ENCODE measurements around the gene OSBPL7.
A peak's percentile ranks its signal among the peaks of the same experiment; 100 is the strongest.

The OSBPL7 gene, protein sequence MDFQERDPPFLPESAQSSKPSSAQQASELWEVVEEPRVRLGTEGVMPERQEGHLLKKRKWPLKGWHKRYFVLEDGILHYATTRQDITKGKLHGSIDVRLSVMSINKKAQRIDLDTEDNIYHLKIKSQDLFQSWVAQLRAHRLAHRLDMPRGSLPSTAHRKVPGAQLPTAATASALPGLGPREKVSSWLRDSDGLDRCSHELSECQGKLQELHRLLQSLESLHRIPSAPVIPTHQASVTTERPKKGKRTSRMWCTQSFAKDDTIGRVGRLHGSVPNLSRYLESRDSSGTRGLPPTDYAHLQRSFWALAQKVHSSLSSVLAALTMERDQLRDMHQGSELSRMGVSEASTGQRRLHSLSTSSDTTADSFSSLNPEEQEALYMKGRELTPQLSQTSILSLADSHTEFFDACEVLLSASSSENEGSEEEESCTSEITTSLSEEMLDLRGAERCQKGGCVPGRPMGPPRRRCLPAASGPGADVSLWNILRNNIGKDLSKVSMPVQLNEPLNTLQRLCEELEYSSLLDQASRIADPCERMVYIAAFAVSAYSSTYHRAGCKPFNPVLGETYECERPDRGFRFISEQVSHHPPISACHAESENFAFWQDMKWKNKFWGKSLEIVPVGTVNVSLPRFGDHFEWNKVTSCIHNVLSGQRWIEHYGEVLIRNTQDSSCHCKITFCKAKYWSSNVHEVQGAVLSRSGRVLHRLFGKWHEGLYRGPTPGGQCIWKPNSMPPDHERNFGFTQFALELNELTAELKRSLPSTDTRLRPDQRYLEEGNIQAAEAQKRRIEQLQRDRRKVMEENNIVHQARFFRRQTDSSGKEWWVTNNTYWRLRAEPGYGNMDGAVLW

DNA sequence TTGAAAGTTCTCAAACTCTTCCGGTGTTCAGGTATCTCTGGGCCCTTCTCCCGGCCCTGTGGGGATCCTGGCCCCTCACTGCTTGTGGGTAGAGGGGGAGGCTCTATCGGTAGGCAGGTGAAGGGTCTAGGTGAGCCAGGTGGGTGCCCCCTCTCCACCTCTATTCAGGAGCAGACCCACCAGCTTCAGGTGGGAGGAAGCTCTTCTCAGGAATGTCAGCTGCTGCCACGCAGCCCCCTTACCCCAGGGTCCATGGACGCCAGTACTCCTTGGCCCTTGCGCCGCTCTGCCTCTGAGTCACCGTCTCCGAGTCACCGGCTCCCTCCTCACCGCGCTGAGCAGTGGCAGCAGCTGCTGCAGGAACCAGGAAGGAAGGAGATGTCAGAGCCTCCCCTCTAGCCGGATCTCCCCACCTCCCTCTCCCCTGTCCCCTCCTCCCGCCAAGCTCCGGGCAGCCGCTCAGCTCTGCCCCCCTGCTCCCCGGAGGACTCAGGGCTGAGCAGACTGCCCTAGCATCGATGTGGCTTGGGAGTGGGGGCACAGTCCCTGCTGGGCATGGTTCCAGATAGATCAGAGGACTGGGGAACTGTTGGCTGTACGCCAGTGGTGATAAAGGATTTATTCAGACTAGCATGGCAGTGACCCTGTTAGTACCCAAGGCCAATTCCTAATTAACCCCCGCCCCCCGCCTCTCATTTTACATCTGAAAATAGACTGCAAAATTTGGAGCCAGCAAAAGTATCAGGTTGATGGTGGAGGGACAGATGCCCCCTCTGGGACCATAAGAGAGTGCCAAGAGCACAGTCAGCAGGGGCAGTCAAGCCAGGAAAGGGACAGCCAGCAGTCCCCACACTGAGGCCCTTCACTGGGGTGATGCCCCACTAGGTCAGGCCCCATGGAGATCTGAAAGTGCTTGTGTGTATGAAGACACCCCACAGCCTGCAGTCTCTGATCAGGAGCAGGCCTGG lies at the start of gene OSBPL7:
TSS of gene OSBPL7 (minus strand) at position 371 of the 968 bp plus-strand sequence. CDS start 1,516 bp downstream, outside the sequence.
- peak; percentile 83 for DNase-seq (ENCODE audit: extremely low spot score, insufficient read length, low read depth)
- FAIRE-seq, result peak; percentile 92

DNA sequence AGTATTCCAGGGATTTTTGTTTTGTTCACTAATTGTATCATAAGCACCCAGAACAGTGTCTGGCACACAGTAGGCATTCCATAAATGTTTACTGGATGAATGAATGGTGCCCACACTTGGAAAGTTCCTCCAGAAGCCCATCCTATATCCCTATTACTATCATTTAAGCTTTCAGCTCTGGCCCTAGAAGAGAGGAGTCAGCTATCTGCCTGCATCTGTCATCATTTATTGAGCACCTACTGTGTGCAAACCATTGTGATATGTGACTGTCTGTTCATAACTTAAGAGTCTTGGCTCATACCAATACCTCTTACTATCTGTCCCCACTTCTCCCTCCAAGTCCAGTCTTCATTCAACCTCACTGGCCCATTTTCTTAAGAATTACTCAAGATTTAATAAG lies 49.5 kb upstream of the OSBPL7 start:
- FAIRE-seq (no peak), DNase-seq (ENCODE audit: extremely low spot score, insufficient read length, low read depth) (no peak)

DNA sequence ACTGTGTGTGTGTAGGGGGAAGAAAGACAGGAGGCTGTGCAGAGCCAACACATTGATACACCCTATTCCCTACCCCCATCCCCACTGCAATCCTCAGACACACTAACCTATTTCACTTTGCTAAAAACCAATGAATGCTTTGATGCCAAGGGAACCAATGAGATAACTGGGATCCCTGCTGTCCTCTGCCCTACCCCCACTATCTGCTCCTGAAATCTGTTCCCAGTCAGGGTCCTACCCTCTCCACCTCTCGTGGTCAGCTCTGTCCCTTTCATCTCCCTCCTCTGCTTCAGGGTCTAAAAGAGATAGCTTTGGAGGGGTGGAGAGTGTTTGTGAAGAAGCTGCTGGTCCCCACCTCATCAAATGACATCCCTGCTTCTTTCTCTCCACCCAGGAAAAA lies 48.5 kb upstream of the OSBPL7 start:
- FAIRE-seq (no peak), DNase-seq (ENCODE audit: extremely low spot score, insufficient read length, low read depth) (no peak)

DNA sequence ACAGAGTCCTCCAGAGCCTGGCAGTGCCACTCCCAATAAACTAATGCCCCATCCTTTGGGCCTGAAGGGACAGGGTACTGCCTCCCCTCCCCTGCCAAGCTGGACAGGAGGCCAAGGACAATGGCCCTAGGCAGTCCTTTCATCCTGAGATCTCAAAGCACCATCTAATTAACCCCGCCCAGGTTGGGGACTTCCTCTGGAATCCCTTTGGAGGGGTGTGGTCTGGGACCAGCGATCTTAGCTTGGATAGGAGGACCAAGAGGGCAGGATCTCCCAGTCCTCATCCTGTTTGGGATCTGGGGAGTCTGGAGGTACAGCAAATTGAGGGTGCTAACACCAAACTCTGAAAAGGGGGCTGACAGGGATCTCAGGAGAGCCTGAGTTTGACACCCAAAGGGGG lies 47.5 kb upstream of the OSBPL7 start:
- FAIRE-seq (no peak), DNase-seq (ENCODE audit: extremely low spot score, insufficient read length, low read depth) (no peak)

DNA sequence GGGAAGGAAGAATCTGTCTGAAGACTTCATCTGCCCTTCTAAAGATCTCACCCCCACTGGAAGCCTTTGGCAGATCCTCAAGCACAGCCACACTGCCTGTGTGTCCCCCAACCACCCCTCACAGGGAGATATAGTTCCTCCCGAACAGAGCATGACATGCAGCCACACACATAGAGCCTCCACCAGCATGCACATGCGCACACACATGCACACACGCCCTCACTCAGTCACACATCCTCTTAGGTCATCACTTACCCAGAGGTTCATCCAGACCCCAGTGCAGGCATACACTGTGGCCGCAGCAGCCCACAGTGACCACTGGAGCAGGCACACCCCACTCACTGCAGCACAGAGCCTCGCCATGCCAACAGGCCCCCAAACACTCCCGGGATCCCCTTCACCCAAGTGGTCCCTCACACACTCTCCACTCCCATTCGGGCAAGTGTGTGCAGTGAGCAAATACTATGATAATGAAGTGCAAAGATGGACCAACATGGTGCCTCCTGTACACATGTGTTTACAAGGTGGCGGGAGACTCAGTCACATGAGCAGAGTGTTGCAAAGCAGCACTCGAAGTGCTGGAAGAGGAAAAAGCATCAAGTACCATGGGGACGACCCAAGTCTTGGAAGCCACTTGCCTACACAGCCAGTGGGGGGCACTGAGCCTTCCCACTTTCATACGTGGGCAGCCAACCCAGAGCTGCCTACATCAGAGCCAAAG lies 46.4 kb upstream of the OSBPL7 start:
- FAIRE-seq (no peak), DNase-seq (ENCODE audit: extremely low spot score, insufficient read length, low read depth) (no peak)

DNA sequence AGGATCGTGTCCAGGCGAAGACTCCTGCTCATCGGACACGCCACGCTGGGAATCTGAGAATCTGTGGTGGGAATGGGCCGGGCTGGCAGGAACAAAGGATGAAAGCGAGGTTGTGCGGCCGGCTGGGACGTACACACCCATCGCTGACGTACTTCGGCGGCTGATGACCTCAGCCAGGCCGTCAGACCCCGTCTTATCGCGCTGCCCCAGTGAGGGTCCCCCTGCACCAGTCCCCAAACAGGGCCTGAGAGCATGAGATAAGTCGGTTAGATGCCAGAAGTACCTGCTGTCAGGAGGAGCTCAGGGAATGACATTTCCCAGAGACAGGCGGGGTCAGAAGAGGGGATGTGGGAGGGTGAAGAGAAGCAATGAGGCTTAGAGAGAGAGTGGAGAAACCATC lies 45.3 kb upstream of the OSBPL7 start:
- DNase-seq (ENCODE audit: extremely low spot score, insufficient read length, low read depth) (no peak), FAIRE-seq (no peak)

DNA sequence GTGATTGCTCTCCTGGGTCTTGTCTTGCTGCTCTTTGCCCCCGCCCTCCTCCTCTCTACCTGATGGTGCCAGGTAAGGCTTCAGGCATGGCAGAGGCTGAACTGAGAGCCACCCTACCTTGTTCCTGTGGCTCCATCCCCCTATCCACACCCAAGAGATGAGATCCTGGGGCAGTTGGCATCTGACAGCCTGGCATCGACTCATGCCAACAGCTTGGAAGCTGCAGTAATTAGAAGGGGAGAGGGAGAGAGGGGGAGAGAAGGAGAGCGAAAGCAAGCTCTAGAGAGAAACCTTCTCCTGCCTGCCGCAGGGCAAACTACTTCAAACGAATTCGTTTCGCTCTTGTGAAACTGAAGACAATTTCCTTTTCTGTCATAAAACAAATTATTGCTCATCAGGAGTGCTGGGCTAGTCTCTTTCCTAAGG lies 43.2 kb upstream of the OSBPL7 start:
- no peak for FAIRE-seq
- DNase-seq (ENCODE audit: extremely low spot score, insufficient read length, low read depth), result no peak

DNA sequence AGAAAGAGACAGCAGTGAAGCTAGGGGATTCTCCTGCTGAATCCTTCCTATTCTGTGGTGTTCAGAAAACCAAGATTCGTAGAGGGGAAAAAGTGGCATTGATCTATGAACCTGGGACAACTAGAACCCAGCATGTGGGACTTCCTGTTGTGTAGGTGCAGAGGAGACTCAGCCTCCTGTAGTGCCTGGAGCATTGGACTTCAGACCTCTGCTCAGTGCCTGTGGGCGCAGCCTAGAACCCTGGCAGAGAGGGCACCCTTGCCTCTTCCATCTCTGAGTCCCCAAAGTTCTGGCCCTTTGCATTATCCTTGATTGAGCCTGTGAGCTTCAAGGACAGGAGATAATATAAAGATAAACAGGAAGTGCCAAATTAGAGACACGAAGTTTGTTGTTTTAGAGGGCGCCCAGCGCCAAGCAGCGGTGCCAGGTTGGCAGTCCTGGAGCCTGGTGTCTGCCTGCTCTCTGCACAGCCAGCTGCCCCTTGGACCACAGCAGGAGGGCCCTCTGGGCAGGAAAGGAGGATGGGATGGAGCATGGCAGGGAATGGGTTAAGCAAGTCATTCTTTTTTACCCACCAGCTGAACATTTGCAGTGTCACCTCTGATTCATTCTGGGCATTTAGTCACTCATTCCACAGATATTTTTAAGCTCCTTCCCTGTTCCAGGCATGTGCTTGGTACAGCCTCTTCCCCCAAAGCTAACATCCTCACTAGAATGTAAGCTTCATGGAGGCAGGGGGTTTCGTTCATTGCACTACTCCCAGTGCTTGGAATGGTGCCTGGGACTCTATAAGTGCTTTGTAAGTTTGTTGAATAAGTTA lies 41.2 kb upstream of the OSBPL7 start:
- FAIRE-seq (no peak), DNase-seq (ENCODE audit: extremely low spot score, insufficient read length, low read depth) (no peak)

DNA sequence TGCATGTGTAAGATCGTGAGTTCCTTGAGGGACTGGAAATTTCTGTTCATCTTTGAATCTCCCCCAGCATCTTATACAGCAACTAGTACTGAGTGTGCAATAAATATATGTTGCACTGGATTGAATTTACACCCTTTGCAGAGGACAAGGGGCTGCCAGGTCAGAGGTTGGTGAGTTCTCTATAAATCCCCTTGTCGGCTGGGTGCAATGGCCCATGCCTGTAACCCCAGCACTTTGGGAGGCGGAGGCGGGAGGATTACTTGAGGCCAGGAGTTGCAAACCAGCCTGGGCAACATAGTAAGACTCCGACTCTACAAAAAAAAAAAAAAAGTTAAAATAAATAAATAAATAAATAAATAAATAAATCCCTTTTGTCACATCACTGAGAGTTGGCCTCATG lies 38.8 kb upstream of the OSBPL7 start:
- DNase-seq (ENCODE audit: extremely low spot score, insufficient read length, low read depth), result no peak
- no peak for FAIRE-seq

DNA sequence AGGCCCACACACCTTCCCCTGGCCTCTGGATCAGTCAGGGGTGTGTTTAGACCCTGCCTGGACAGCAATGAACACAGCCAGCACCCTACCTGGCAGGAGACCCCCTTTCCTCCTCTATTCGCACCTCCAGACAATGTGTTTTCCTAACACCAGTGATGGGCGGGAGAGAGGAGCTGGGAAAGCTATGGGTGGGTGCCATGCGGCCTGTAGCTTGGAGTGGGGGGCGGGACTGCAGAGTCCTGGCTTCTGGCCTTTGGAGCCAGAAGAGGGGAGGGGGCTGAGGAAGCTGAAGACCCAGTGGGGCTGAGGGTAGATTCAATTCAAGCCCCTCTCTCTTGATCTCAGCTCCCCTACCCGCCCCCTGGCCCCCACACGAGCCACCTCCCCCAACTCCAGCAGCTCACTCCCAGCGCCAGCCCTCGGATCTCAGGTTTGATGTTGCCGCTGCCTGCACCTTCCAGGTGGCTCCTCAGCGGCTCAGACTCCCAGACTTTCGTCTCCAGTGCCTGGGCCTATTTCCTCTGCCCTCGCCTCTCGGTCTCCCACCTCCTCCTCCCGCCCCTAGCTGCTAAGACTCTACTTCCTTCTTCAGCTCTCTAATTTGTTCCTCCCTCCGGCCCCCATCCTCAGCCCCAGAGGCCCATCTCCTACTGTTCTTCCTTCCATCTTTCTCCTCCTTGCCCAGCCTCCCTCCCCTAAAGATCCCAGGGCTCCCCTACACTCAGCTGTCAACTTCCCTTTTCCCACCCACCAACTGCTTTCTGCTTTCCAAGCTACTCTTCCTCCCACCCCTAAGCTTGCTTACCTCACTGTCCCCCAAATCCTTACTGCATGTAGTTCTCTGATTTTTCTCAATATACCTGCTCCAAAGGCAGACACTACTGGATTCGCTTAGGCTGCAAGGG lies 36.2 kb upstream of the OSBPL7 start:
- FAIRE-seq (no peak), DNase-seq (ENCODE audit: extremely low spot score, insufficient read length, low read depth) (no peak)

DNA sequence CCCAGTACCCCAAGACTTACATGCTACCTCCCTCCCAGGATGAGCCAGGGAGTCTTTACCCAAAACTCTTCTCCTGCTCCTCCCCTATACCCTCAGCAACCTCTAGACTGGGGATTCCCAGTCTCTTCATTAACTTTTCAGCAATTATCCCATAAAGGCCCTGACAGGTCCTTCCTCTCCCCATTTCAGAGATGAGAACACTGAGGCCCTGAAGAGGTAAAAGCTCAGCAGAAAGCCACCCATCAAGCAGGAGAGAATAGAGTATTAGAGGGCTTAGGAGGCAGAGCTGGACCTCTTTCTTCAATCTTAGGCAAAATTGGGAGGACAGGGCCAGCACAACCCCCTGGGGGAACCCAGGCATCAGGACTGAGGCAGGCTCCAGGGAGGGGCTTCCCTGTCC lies 35.2 kb upstream of the OSBPL7 start:
- no peak for FAIRE-seq
- no peak for DNase-seq (ENCODE audit: extremely low spot score, insufficient read length, low read depth)

DNA sequence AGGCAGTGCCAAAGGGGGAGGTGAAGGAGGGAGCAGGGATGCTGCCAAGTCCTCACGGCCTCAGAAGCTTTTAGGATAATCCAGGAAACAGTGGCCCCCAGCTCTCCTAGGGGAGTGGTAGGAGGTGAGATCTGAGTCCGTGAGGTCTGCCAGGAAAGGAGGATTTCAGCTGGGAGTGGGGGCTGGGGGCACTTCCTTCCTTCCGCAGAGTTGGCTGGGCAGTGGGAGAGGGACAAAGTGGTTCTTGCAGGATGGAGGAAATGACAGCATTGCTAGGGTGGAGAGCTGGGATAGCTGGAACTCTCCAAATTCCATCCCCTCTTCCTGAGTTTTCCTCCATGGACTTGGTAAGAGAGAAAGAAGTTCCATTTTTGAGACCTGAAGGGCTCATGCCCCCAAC lies 34.1 kb upstream of the OSBPL7 start:
- DNase-seq (ENCODE audit: extremely low spot score, insufficient read length, low read depth) (no peak), FAIRE-seq (no peak)

DNA sequence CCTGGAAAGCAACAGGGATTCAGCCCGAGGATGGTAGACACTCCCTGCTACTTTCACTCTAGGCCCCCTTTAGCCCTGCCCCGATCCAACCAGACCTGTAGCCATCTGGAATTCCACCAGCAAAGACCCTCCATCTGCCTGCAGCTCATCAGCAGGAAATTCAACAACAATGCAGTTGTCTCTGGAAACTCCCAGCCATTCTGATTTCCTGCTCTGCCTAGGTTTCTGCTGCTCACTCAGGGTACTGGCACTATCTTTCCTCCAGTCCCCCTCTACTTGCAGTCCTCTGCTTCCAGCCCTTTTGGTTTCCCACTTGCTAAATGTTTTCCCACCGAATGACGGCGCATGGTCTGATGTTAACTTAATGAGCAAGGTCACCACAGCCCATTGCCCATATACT lies 32.0 kb upstream of the OSBPL7 start:
- DNase-seq (ENCODE audit: extremely low spot score, insufficient read length, low read depth) (no peak), FAIRE-seq (no peak)

DNA sequence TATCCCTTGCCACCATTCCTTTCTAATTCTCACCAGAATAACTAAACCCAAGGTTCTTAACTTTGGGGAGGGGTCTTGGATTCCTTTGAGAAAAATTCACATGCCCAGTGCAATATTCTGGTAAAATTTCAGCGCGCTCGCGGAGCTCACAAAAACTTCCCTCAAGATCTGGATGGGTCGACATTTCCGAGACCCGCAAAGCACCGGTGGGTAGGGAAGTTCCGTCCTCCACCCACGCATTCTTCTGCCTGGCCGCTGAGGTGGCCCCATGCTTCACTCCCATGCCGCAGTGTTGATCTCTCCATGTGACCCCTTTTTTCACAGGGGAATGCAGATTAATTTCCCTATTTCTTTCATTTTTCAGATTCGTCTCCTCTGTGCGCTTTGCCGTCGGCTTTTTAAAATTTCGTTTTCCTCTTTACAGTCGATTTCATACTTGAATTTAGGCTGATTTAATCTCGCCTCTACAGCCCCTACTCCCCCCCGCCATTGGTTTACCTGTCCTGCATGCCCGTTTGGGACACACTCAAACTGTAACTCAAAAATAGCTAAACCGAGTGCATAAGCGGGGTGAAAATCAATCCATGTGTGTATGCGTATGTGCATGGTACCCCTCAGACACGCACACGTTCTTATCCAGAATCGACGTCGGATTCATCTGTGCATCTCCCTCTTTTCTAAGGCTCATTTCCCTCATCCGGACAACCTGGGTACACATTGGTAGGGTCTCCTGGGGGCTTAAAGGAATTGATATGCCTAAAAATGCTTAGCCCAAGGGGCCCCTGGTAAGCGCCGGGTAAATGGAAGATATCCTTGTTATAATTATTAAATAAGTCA lies 30.7 kb upstream of the OSBPL7 start:
- no peak for FAIRE-seq
- DNase-seq (ENCODE audit: extremely low spot score, insufficient read length, low read depth), result no peak

DNA sequence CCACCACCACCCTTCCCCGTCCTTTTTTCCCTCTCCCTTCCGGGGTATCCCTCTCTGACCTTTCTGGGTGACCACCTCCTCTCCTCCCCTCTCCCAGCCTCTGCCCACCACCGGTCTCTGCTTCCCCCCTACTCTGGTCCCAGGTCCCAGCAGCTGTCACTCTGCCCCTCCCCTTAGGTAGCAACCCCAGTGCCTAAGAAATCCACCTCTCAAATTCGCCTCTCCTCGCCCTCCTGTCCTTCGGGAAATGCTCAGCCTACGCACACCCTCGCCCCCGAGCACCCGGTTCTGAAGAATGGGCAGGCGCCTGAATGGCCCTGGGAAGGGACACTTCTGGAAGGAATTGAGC lies 30.1 kb upstream of the OSBPL7 start:
- FAIRE-seq, result no peak
- no peak for DNase-seq (ENCODE audit: extremely low spot score, insufficient read length, low read depth)

DNA sequence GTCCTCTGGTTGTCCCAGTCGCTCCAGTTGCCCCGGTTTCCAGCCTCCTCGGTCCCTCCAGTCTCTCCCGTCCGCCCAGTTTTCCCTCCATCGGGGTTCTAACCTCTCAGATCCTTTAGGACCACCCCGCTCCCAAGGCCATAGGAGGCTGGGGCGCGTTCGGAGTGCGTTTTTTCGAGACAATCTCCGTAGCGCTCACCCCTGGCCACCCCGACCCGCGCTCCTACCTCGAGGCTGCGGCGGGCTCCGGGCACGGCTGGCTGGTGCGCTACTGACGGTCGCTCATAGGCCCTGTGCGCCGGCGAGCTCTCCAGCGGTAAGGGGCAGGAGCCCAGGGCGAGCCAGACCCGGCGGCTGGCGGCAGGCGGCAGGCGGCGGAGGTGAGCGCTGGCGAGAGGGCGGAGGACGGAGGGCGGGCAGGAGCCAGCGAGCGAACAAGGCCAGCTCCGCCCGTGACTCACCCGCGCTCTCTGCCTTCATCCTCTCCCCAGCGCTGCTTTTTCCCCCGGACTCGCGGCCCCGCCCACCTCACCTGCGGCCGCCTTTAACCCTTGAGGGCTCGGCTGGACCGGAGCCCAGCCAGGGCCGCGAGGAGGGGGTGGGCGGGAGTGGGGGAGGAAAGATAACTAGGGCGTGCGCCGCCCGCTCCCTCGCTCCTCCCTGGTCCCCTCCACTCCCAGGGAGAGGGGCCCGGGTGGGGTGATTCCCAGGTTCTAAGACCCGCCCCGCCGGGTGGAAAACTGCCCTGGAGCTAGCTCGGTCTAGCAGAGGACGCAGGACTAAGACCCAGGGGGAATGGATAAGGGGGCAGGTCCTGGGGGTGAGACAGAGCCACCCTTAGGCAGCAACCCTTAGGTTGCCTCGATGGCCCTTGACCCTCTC lies 29.3 kb upstream of the OSBPL7 start, which contains the start of gene SP6:
TSS of gene SP6 (minus strand) at position 472 of the 882 bp plus-strand sequence. CDS start 2,734 bp downstream, outside the sequence.
- DNase-seq (ENCODE audit: extremely low spot score, insufficient read length, low read depth) (no peak), FAIRE-seq (no peak)
